Epithelial cell of proximal tubule (primary cell): ENCODE data around the gene DBN1. TPM values are rescaled to one million over a fixed set of nuclear protein-coding genes. Genes with fewer than 3 reads are reported as not detected.

Experiments used
- DNase-seq: peaks from one replicate; pipeline ENCODE4 v3.0.0-alpha.2; 2011; ENCODE audit warnings: low read depth
- H3K4me3 ChIP-seq: 2 replicates; pipeline ENCODE4 v1.5.1; 2011; ENCODE audit warnings: low read depth, mild to moderate bottlenecking, low read length
- total RNA-seq: library from RNA; depleted of rRNA; stranded (reverse); fragments of >200 nt; gene quantifications from 2 replicates; pipeline ENCODE4 v1.2.3, GENCODE V29; 2015
- TF ChIP-seq, protein P1 (sequence below): conservative IDR thresholded peaks from 2 replicates; pipeline ENCODE4 v1.5.1; 2012; ENCODE audit warnings: low read depth, mild to moderate bottlenecking, low read length

Gene DBN1
- total RNA-seq, 1 donor from 2014 or later: 471 TPM

DNA sequence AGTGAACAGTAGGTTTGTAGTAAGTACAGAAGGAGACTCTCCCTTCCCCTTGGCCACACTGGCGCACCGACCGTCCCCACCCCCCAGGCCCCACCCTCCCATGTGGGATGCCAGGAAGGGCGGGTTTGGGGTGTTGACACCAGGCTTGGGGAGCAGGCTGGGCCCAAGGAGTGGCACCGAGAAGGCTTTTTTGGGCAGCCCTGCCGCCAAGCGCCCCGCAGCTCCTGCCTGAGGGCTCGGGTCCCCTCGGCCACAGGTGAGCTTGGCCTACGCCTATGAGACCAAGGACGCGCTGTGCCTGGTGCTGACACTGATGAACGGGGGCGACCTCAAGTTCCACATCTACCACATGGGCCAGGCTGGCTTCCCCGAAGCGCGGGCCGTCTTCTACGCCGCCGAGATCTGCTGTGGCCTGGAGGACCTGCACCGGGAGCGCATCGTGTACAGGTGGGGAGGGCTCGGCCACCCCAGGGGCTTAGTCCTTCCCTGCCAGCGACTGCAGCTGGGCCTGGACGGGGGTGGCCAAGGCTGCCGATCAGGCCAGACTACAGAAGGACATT is 39.7 kb downstream of the DBN1 start:
- TF ChIP-seq, protein P1, sequence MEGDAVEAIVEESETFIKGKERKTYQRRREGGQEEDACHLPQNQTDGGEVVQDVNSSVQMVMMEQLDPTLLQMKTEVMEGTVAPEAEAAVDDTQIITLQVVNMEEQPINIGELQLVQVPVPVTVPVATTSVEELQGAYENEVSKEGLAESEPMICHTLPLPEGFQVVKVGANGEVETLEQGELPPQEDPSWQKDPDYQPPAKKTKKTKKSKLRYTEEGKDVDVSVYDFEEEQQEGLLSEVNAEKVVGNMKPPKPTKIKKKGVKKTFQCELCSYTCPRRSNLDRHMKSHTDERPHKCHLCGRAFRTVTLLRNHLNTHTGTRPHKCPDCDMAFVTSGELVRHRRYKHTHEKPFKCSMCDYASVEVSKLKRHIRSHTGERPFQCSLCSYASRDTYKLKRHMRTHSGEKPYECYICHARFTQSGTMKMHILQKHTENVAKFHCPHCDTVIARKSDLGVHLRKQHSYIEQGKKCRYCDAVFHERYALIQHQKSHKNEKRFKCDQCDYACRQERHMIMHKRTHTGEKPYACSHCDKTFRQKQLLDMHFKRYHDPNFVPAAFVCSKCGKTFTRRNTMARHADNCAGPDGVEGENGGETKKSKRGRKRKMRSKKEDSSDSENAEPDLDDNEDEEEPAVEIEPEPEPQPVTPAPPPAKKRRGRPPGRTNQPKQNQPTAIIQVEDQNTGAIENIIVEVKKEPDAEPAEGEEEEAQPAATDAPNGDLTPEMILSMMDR: no peak
- H3K4me3 ChIP-seq: no peak overlapping the region
- DNase-seq: no peak

DNA sequence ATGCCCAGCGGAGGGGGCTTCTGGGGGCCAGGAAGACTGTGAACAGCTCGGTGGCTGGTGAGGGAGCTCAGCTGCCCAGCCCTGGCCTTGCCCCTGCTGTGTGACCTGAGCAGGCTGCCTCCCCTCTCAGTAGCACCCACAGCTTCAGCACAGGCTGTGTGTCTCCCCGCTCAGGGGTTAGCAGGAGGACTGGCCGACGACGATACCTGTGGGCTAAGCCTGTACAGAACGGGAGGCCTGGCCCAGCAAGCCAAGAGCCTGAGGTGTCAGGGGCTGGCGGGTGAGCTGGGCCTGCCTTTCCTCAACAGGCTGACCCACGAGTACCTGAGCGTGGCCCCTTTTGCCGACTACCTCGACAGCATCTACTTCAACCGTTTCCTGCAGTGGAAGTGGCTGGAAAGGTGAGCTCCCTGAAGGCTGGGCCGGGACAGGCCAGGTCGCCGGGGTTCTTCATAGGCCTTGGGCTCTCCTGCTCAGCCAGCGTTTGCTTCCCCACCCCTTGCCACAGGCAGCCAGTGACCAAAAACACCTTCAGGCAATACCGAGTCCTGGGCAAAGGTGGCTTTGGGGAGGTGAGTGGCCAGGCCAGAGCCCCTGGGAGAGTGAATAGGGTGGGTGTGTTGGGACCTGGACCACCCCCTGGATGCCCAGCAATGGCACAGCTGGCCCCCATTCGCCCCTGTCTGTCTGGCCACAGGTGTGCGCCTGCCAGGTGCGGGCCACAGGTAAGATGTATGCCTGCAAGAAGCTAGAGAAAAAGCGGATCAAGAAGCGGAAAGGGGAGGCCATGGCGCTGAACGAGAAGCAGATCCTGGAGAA is 40.4 kb downstream of the DBN1 start:
- TF ChIP-seq, protein P1: no peak
- DNase-seq: no peak
- H3K4me3 ChIP-seq: no peak overlapping the region

DNA sequence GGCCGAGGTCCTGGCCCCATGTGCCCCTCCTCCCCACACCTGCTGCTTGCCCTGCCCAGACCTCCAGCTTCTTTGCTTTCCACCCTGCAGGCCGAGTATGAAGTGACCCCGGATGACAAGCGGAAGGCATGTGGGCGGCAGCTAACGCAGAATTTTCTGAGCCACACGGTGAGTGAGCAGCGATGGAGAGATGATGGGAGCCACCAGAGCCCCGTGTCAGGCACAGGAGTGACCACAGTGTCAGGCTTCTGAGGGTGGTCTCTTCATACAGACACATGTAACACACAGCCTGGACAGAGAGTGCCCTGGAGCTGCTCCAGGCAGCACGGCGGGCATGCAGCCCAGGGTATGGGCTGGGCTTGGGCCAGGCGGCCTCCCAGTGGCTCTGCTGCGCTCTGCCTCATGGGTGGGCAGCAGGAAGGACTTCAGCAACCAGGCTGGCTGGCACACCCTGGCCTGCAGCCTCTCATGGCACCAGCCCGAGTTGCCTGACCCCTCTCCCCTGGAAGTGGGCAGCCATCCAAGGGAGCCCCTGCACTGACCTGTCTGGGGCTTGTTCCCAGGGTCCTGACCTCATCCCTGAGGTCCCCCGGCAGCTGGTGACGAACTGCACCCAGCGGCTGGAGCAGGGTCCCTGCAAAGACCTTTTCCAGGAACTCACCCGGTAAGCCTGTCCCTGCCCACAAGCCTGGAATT is 41.1 kb downstream of the DBN1 start:
- no peak overlapping the region for H3K4me3 ChIP-seq
- TF ChIP-seq, protein P1: no peak
- no peak for DNase-seq

DNA sequence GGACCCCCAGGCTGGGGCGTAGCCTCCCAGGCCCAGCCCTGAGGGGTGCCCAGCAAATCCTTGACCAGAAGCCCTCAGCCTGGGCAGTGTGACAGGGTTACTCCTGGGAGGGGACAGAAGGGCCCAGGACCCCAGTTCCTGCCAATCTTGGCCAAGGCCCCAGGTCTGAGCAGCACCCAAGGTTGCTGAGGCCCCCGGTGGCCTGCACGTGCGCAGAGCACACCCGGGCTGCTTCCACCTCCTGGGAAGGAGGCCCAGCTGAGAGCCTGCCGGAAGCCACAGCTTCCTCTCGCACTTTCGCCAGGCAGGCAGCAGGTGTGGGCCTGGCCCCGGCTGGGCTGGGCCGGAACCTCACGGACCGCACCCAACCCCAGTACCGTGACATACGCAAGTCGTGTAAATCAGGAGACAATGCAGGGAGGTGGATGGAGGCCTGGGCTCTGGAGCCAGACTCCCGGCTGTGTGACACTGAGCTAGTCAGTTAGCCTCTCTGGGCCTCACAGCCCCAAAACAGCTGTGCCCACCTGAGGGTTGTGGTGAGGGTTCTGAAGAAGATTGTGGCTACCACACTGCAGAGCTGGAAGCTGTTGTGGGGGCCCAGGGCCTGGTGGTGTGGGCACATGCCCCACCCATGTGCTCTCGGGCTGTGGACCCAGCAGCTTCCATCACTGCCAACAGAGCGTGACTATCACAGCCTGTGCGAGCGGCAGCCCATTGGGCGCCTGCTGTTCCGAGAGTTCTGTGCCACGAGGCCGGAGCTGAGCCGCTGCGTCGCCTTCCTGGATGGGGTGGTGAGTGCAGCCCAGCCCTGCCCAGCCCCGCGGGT is 41.9 kb downstream of the DBN1 start:
- H3K4me3 ChIP-seq: no peak overlapping the region
- DNase-seq: no peak
- TF ChIP-seq, protein P1: no peak

DNA sequence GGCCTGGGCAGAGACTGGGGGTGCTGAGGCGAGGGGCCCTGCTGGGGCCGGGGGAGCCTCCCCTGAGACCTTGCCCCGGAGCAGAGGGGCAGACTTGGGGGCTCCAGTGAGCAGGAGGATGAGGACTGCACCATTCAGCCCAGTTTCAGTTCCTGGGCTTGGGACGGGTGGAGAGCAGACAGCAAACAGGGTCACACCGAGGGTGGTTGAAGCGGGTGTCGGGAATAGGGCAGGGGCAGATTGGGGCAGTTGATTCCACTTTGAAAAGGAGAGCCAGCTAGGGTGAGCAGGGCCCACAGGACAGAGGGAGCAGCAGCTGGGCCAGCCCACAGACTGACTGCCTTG is 42.5 kb downstream of the DBN1 start:
- TF ChIP-seq, protein P1: no peak
- no peak overlapping the region for H3K4me3 ChIP-seq
- no peak for DNase-seq

DNA sequence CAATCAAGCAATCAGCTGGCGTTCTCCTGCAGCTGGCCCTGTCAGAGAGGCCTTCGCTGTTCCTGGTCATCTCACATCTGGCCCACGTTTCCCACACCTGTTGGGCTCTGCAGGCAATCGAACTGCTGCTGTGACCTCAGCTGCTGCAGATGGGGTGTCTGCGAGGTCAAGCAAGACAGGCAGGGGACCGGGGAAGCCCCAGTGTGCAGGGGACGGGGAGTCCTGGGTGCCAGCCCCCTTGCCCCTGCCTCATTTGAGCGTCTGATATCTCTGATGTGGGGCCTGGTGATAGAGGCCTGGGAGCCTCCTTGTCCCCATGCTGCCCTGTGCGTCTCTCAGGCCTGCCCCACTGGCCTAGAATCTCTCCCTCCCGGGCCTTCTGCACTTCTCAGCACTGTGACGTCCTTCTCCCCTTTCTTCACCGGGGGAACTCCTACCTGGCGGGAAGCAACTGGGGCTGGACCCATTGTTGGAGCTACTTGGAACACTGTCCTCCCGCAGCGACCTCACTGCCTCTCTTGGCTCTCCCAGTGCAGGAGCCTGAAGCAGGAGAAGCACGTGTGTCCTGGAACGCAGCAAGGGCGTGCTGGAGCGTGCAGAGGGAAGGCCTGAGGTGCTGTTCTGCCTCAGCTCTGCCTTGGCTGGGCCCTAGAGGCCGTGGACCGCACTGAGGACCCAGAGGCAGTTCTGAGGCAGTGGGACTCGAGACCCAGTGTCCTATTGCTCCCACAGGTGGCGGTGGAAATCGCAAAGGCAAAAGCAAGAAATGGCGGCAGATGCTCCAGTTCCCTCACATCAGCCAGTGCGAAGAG is 43.1 kb downstream of the DBN1 start:
- no peak for DNase-seq
- TF ChIP-seq, protein P1: no peak
- no peak overlapping the region for H3K4me3 ChIP-seq
